Measurements from ENCODE around the gene HAVCR1.
"Not testable (repeated sequence)": the region's sequence is repeated elsewhere in the genome, so short reads cannot be mapped to it uniquely, and the experiment has no call there.

HAVCR1 gene

DNA sequence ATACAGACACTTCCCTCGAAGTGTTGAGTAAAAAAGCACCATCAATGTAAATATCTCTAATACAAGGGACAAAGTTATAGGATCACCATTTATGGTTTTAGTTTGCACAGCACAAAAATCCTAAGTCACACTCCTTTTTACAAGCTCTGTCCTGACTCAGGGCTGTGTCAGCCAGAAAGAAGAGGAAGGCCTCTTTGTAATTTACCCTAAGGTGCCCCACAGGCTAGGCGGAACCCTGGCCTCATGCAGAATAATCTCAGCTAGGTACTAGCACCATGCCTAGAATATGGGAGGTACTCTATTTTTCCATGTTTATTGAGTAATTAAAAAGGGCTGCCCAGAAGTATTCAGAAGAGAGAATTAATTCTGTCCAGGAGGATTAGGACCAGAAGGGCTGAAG, 36.9 kb downstream of the HAVCR1 start:
- Histone ChIP-seq H3K9me3 (replicated peaks; ENCODE audit: insufficient read depth, low read length) (no peaks in the 10 kb centered on the region), H4K20me1 (ENCODE audit: insufficient read depth, low read length) (no peaks in the 10 kb centered on the region), H3K9ac (ENCODE audit: low read length) (no peak overlapping the region), H3K27ac (ENCODE audit: low read length) (no peak overlapping the region), H3K9me2 (replicated peaks; ENCODE audit: insufficient read depth, low read length) (no peaks in the 10 kb centered on the region), H3K4me1 (ENCODE audit: low read length) (peaks cover 7% of the 10 kb centered on the region; the same call in 1 of the 2 replicates), H3K4me2 (ENCODE audit: low read depth, low read length) (no peak overlapping the region), H3K79me2 (ENCODE audit: low read length) (no peaks in the 10 kb centered on the region), H3K4me3 (ENCODE audit: low read length) (no peak overlapping the region), H3K36me3 (replicated peaks; ENCODE audit: insufficient read depth, low read length) (no peaks in the 10 kb centered on the region), H3F3A (ENCODE audit: insufficient read depth, low read length) (no peaks in the 10 kb centered on the region), H3K27me3 (replicated peaks; ENCODE audit: insufficient read depth, low read length) (no peaks in the 10 kb centered on the region), H2AFZ (ENCODE audit: low read length) (no peak overlapping the region)
- DNase-seq: no peak
- TF ChIP-seq, protein P1, sequence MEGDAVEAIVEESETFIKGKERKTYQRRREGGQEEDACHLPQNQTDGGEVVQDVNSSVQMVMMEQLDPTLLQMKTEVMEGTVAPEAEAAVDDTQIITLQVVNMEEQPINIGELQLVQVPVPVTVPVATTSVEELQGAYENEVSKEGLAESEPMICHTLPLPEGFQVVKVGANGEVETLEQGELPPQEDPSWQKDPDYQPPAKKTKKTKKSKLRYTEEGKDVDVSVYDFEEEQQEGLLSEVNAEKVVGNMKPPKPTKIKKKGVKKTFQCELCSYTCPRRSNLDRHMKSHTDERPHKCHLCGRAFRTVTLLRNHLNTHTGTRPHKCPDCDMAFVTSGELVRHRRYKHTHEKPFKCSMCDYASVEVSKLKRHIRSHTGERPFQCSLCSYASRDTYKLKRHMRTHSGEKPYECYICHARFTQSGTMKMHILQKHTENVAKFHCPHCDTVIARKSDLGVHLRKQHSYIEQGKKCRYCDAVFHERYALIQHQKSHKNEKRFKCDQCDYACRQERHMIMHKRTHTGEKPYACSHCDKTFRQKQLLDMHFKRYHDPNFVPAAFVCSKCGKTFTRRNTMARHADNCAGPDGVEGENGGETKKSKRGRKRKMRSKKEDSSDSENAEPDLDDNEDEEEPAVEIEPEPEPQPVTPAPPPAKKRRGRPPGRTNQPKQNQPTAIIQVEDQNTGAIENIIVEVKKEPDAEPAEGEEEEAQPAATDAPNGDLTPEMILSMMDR (IDR thresholded peaks at IDR 0.05; ENCODE audit: low read length): no peak
- TF ChIP-seq EZH2 (optimal IDR thresholded peaks at IDR 0.05; ENCODE audit: low read depth, low read length) (no peak), EZH2phosphoT487 (IDR thresholded peaks at IDR 0.05; ENCODE audit: low read length) (no peak)

DNA sequence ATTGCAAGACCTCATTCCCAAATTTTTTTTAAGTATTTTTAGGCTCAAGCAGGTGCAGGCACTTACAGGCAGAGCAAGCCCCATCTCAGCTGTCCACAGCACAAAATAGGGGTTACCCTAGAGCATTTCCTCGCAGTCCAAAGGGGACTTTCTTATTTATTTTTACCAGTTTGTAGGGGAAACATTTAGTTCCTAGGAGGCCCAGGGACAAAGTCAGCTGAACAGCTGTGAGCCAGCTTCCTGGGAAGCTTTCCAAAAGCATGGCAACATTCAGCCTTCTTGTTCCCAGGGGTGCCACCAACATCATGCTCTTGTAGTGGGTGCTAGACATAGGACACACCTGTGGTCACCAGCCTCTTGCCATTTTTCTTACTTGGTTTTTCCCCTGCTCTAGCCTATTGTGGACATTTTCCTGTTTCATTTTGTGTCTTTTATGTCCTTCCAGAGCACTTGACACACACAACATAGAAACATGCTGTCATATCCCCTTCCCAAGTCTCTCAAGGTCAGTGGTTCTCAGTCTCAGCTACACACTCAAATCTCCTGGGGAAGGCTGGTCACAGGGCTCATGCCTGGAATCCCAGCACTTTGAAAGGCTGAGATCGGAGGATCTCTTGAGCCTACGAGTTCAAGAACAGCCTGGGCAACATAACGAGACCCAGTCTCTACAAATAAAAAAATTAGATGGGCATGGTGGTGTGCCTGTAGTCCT, 38.2 kb downstream of the HAVCR1 start:
- H3K4me1 ChIP-seq (ENCODE audit: low read length): peaks cover 7% of the 10 kb centered on the region; the same call in 1 of the 2 replicates
- no peak overlapping the region for H3K4me3 ChIP-seq (ENCODE audit: low read length)
- H3K27me3 ChIP-seq (replicated peaks; ENCODE audit: insufficient read depth, low read length): no peaks in the 10 kb centered on the region
- no peaks in the 10 kb centered on the region for H3F3A ChIP-seq (ENCODE audit: insufficient read depth, low read length)
- no peaks in the 10 kb centered on the region for H3K9me2 ChIP-seq (replicated peaks; ENCODE audit: insufficient read depth, low read length)
- H3K9ac ChIP-seq (ENCODE audit: low read length): no peak overlapping the region
- H4K20me1 ChIP-seq (ENCODE audit: insufficient read depth, low read length): no peaks in the 10 kb centered on the region
- H3K4me2 ChIP-seq (ENCODE audit: low read depth, low read length): no peak overlapping the region
- DNase-seq: no peak
- no peaks in the 10 kb centered on the region for H3K79me2 ChIP-seq (ENCODE audit: low read length)
- TF ChIP-seq EZH2phosphoT487 (IDR thresholded peaks at IDR 0.05; ENCODE audit: low read length) (no peak), EZH2 (optimal IDR thresholded peaks at IDR 0.05; ENCODE audit: low read depth, low read length) (no peak)
- TF ChIP-seq, protein P1 (IDR thresholded peaks at IDR 0.05; ENCODE audit: low read length): no peak
- no peak overlapping the region for H2AFZ ChIP-seq (ENCODE audit: low read length)
- no peaks in the 10 kb centered on the region for H3K36me3 ChIP-seq (replicated peaks; ENCODE audit: insufficient read depth, low read length)
- H3K9me3 ChIP-seq (replicated peaks; ENCODE audit: insufficient read depth, low read length): no peaks in the 10 kb centered on the region
- no peak overlapping the region for H3K27ac ChIP-seq (ENCODE audit: low read length)

DNA sequence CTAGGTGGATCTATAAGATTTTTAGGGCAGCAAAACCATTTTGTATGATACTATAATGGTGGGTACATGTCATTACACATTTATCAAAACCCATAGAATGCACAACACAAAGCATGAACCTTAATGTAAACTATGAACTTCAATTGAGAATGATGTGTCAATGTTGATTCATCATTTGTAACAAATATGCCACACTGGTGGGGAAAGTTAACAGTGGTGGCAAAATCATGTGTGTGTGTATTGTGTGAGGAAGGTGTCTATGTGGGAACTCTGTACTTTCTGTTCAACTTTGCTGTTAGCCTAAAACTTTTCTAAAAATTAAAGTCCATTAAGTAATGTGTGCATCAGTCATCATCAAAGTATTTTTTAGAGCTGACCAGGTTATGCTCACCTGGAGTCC, 38.9 kb downstream of the HAVCR1 start:
- Histone ChIP-seq H3K36me3 (replicated peaks; ENCODE audit: insufficient read depth, low read length) (no peaks in the 10 kb centered on the region), H3K9me3 (replicated peaks; ENCODE audit: insufficient read depth, low read length) (no peaks in the 10 kb centered on the region), H2AFZ (ENCODE audit: low read length) (no peak overlapping the region), H3K9me2 (replicated peaks; ENCODE audit: insufficient read depth, low read length) (no peaks in the 10 kb centered on the region), H3K9ac (ENCODE audit: low read length) (no peak overlapping the region), H3K4me3 (ENCODE audit: low read length) (no peak overlapping the region), H3K27ac (ENCODE audit: low read length) (no peak overlapping the region), H3K27me3 (replicated peaks; ENCODE audit: insufficient read depth, low read length) (no peaks in the 10 kb centered on the region), H3K79me2 (ENCODE audit: low read length) (no peaks in the 10 kb centered on the region), H4K20me1 (ENCODE audit: insufficient read depth, low read length) (no peaks in the 10 kb centered on the region), H3F3A (ENCODE audit: insufficient read depth, low read length) (no peaks in the 10 kb centered on the region), H3K4me1 (ENCODE audit: low read length) (0 out of 2 replicates have a peak, but pooled peaks cover under 1% of the 10 kb centered on the region), H3K4me2 (ENCODE audit: low read depth, low read length) (no peak overlapping the region)
- no peak for DNase-seq
- TF ChIP-seq EZH2 (optimal IDR thresholded peaks at IDR 0.05; ENCODE audit: low read depth, low read length): no peak
- TF ChIP-seq, protein P1 (IDR thresholded peaks at IDR 0.05; ENCODE audit: low read length): no peak
- no peak for TF ChIP-seq EZH2phosphoT487 (IDR thresholded peaks at IDR 0.05; ENCODE audit: low read length)

DNA sequence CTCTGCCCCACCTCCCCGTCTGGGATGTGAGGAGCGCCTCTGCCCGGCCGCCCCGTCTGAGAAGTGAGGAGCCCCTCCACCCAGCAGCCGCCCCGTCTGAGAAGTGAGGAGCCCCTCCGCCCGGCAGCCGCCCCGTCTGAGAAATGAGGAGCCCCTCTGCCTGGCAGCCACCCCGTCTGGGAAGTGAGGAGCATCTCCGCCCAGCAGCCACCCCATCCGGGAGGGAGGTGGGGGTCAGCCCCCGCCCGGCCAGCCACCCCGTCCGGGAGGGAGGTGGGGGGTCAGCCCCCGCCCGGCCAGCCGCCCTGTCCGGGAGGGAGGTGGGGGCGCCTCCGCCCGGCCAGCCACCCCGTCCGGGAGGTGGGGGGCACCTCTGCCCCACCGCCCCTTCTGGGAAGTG, 44.8 kb downstream of the HAVCR1 start:
- not testable (repeated sequence) for H2AFZ ChIP-seq (ENCODE audit: low read length); H3K79me2 ChIP-seq (ENCODE audit: low read length); DNase-seq; H3K4me1 ChIP-seq (ENCODE audit: low read length); H4K20me1 ChIP-seq (ENCODE audit: insufficient read depth, low read length); H3F3A ChIP-seq (ENCODE audit: insufficient read depth, low read length); H3K9me3 ChIP-seq (replicated peaks; ENCODE audit: insufficient read depth, low read length); H3K27ac ChIP-seq (ENCODE audit: low read length); H3K9me2 ChIP-seq (replicated peaks; ENCODE audit: insufficient read depth, low read length); H3K4me3 ChIP-seq (ENCODE audit: low read length); H3K9ac ChIP-seq (ENCODE audit: low read length); H3K36me3 ChIP-seq (replicated peaks; ENCODE audit: insufficient read depth, low read length); H3K4me2 ChIP-seq (ENCODE audit: low read depth, low read length); H3K27me3 ChIP-seq (replicated peaks; ENCODE audit: insufficient read depth, low read length)

Measured in MM.1S (cell line).